ENCODE measurements around the gene DDX24.

DDX24 gene

GRCh38 chr14:94050231-94050880 is 30.6 kb downstream of the DDX24 start:
- no peak for TF ChIP-seq CTCF (IDR thresholded peaks at IDR 0.05; ENCODE audit: low read depth, low read length, missing control alignments)
- H3K4me3 ChIP-seq (ENCODE audit: low read depth, low read length), result no peak overlapping the region
- DNase-seq (ENCODE audit: low read depth), result no peak

GRCh38 chr14:94049625-94050023 is 31.4 kb downstream of the DDX24 start:
- no peak for DNase-seq (ENCODE audit: low read depth)
- no peak overlapping the region for H3K4me3 ChIP-seq (ENCODE audit: low read depth, low read length)
- no peak for TF ChIP-seq CTCF (IDR thresholded peaks at IDR 0.05; ENCODE audit: low read depth, low read length, missing control alignments)

GRCh38 chr14:94048691-94049624 is 32.0 kb downstream of the DDX24 start:
- H3K4me3 ChIP-seq (ENCODE audit: low read depth, low read length), result no peak overlapping the region
- no peak for DNase-seq (ENCODE audit: low read depth)
- TF ChIP-seq CTCF (IDR thresholded peaks at IDR 0.05; ENCODE audit: low read depth, low read length, missing control alignments), result no peak

- no peak for TF ChIP-seq CTCF (IDR thresholded peaks at IDR 0.05; ENCODE audit: low read depth, low read length, missing control alignments)
- no peak for DNase-seq (ENCODE audit: low read depth)
- no peak overlapping the region for H3K4me3 ChIP-seq (ENCODE audit: low read depth, low read length)
Observed at GRCh38 chr14:94047581-94047980, 33.4 kb downstream of the DDX24 start.

GRCh38 chr14:94046696-94047250 is 34.2 kb downstream of the DDX24 start:
- no peak overlapping the region for H3K4me3 ChIP-seq (ENCODE audit: low read depth, low read length)
- no peak for TF ChIP-seq CTCF (IDR thresholded peaks at IDR 0.05; ENCODE audit: low read depth, low read length, missing control alignments)
- DNase-seq (ENCODE audit: low read depth), result no peak

GRCh38 chr14:94045563-94046345 is 35.2 kb downstream of the DDX24 start:
- no peak for DNase-seq (ENCODE audit: low read depth)
- no peak for TF ChIP-seq CTCF (IDR thresholded peaks at IDR 0.05; ENCODE audit: low read depth, low read length, missing control alignments)
- no peak overlapping the region for H3K4me3 ChIP-seq (ENCODE audit: low read depth, low read length)

All from GM12864 (cell line).